ENCODE results near the gene FFAR4. TPM values are rescaled to one million over a fixed set of nuclear protein-coding genes. Genes with fewer than 3 reads are reported as not detected.

FFAR4 gene
- total and polyA plus RNA-seq, 2 donors (not counting 1 experiment from before 2014, with no cell fraction given) = not detected

GRCh38 chr10:93591065-93591808 is 24.8 kb downstream of the FFAR4 start:
- no peak overlapping the region for H2AFZ ChIP-seq (ENCODE audit: low read length)
- no peaks in the 10 kb centered on the region for H3K79me2 ChIP-seq (ENCODE audit: control insufficient read depth, insufficient read depth, low read length)
- no peak for TF ChIP-seq CTCF (conservative IDR thresholded peaks at IDR 0.05 in 1 of 2, IDR thresholded peaks at IDR 0.05 in 1 of 2; ENCODE audit: low read depth in 1 of 2, low read length in 2 of 2)
- no peak for TF ChIP-seq EZH2 (IDR thresholded peaks at IDR 0.05; ENCODE audit: low read length, missing control alignments)
- no peak overlapping the region for H3K4me2 ChIP-seq (ENCODE audit: extremely low read depth, insufficient read depth, low read length)
- no peaks in the 10 kb centered on the region for H3K9me3 ChIP-seq (ENCODE audit: control insufficient read depth, insufficient read depth, low read depth, low read length)
- no peak overlapping the region for H3K27ac ChIP-seq (ENCODE audit: insufficient read depth, low read length)
- no peak overlapping the region for H3K4me3 ChIP-seq (replicated peaks in 1 of 4; ENCODE audit: control extremely low read depth in 1 of 4, insufficient read depth in 1 of 4, low read depth in 3 of 4, low read length in 4 of 4)
- H4K20me1 ChIP-seq (ENCODE audit: control insufficient read depth, extremely low read depth, insufficient read depth, low read length) = no peaks in the 10 kb centered on the region
- no peaks in the 10 kb centered on the region for H3K36me3 ChIP-seq (ENCODE audit: control insufficient read depth, insufficient read depth, low read length)
- H3K4me1 ChIP-seq (ENCODE audit: control insufficient read depth, extremely low read depth, insufficient read depth, low read length) = no peaks in the 10 kb centered on the region
- H3K9ac ChIP-seq (ENCODE audit: insufficient read depth, low read length) = no peak overlapping the region
- peaks cover 3% of the 10 kb centered on the region for H3K27me3 ChIP-seq (ENCODE audit: control insufficient read depth, insufficient read depth, low read length)
- no peak for DNase-seq (ENCODE audit: low read depth in 2 of 2)

GRCh38 chr10:93593254-93593653 is 26.8 kb downstream of the FFAR4 start:
- H3K4me3 ChIP-seq (replicated peaks in 1 of 4; ENCODE audit: control extremely low read depth in 1 of 4, insufficient read depth in 1 of 4, low read depth in 3 of 4, low read length in 4 of 4) = no peak overlapping the region
- H3K4me2 ChIP-seq (ENCODE audit: extremely low read depth, insufficient read depth, low read length) = no peak overlapping the region
- H2AFZ ChIP-seq (ENCODE audit: low read length) = no peak overlapping the region
- H3K36me3 ChIP-seq (ENCODE audit: control insufficient read depth, insufficient read depth, low read length) = no peaks in the 10 kb centered on the region
- H3K27ac ChIP-seq (ENCODE audit: insufficient read depth, low read length) = no peak overlapping the region
- no peaks in the 10 kb centered on the region for H3K27me3 ChIP-seq (ENCODE audit: control insufficient read depth, insufficient read depth, low read length)
- TF ChIP-seq EZH2 (IDR thresholded peaks at IDR 0.05; ENCODE audit: low read length, missing control alignments) (no peak), CTCF (conservative IDR thresholded peaks at IDR 0.05 in 1 of 2, IDR thresholded peaks at IDR 0.05 in 1 of 2; ENCODE audit: low read depth in 1 of 2, low read length in 2 of 2) (no peak)
- no peak overlapping the region for H3K9ac ChIP-seq (ENCODE audit: insufficient read depth, low read length)
- no peaks in the 10 kb centered on the region for H4K20me1 ChIP-seq (ENCODE audit: control insufficient read depth, extremely low read depth, insufficient read depth, low read length)
- no peak for DNase-seq (ENCODE audit: low read depth in 2 of 2)
- no peaks in the 10 kb centered on the region for H3K9me3 ChIP-seq (ENCODE audit: control insufficient read depth, insufficient read depth, low read depth, low read length)
- no peaks in the 10 kb centered on the region for H3K79me2 ChIP-seq (ENCODE audit: control insufficient read depth, insufficient read depth, low read length)
- no peaks in the 10 kb centered on the region for H3K4me1 ChIP-seq (ENCODE audit: control insufficient read depth, extremely low read depth, insufficient read depth, low read length)

GRCh38 chr10:93593749-93594148 is 27.3 kb downstream of the FFAR4 start:
- Histone ChIP-seq H3K27ac (ENCODE audit: insufficient read depth, low read length) (no peak overlapping the region), H3K79me2 (ENCODE audit: control insufficient read depth, insufficient read depth, low read length) (no peaks in the 10 kb centered on the region), H3K9me3 (ENCODE audit: control insufficient read depth, insufficient read depth, low read depth, low read length) (no peaks in the 10 kb centered on the region), H3K4me3 (replicated peaks in 1 of 4; ENCODE audit: control extremely low read depth in 1 of 4, insufficient read depth in 1 of 4, low read depth in 3 of 4, low read length in 4 of 4) (no peak overlapping the region), H3K9ac (ENCODE audit: insufficient read depth, low read length) (no peak overlapping the region), H3K4me2 (ENCODE audit: extremely low read depth, insufficient read depth, low read length) (no peak overlapping the region), H3K27me3 (ENCODE audit: control insufficient read depth, insufficient read depth, low read length) (no peaks in the 10 kb centered on the region), H2AFZ (ENCODE audit: low read length) (no peak overlapping the region), H4K20me1 (ENCODE audit: control insufficient read depth, extremely low read depth, insufficient read depth, low read length) (no peaks in the 10 kb centered on the region), H3K4me1 (ENCODE audit: control insufficient read depth, extremely low read depth, insufficient read depth, low read length) (no peaks in the 10 kb centered on the region), H3K36me3 (ENCODE audit: control insufficient read depth, insufficient read depth, low read length) (no peaks in the 10 kb centered on the region)
- DNase-seq (ENCODE audit: low read depth in 2 of 2) = no peak
- TF ChIP-seq CTCF (conservative IDR thresholded peaks at IDR 0.05 in 1 of 2, IDR thresholded peaks at IDR 0.05 in 1 of 2; ENCODE audit: low read depth in 1 of 2, low read length in 2 of 2) (no peak), EZH2 (IDR thresholded peaks at IDR 0.05; ENCODE audit: low read length, missing control alignments) (no peak)

All from fibroblast of lung (primary cell).